Liver (tissue), 9 donors: ENCODE data around the gene ARRDC4. TPM values are rescaled to one million over a fixed set of nuclear protein-coding genes. Genes with fewer than 3 reads are reported as not detected.

Source experiments
- DNase-seq: peaks from one replicate; pipeline ENCODE4 v3.0.0-alpha.2; 2017; ENCODE audit warnings: low spot score
- H3K27ac ChIP-seq, 2 donors: one replicate each; pipeline ENCODE4 v1.7.0; 2013; ENCODE audit warnings: inconsistent platforms in 2 of 2, low read length in 2 of 2, control low read depth in 1 of 2, low read depth in 1 of 2, mild to moderate bottlenecking in 1 of 2
- H3K27me3 ChIP-seq, 4 donors: one replicate each; pipeline versions ENCODE4 v1.6.1 to v1.7.0; 2013; ENCODE audit warnings: low read length in 3 of 4, inconsistent platforms in 1 of 4, mild to moderate bottlenecking in 1 of 4, moderate library complexity in 1 of 4; ENCODE audit not compliant: control insufficient read depth in 4 of 4, insufficient read depth in 4 of 4
- H3K36me3 ChIP-seq, 4 donors: one replicate each; pipeline versions ENCODE4 v1.6.1 to v1.7.0; 2013; ENCODE audit warnings: low read length in 3 of 4, mild to moderate bottlenecking in 3 of 4, low read depth in 1 of 4, moderate library complexity in 1 of 4; ENCODE audit not compliant: control insufficient read depth in 4 of 4, insufficient read depth in 3 of 4
- H3K4me1 ChIP-seq, 4 donors: one replicate each; pipeline versions ENCODE4 v1.6.1 to v1.7.0; 2013; ENCODE audit warnings: low read length in 3 of 4, mild to moderate bottlenecking in 3 of 4, moderate library complexity in 1 of 4; ENCODE audit not compliant: control insufficient read depth in 4 of 4, insufficient read depth in 4 of 4
- H3K4me3 ChIP-seq, 3 donors: one replicate each; pipeline versions ENCODE4 v1.6.1 to v1.7.0; 2013; ENCODE audit warnings: low read length in 3 of 3, control low read depth in 1 of 3, low read depth in 1 of 3, mild to moderate bottlenecking in 1 of 3
- H3K9ac ChIP-seq, 2 donors: one replicate each; pipeline ENCODE4 v1.7.0; 2013; ENCODE audit warnings: low read length in 2 of 2, mild to moderate bottlenecking in 2 of 2, moderate library complexity in 2 of 2, control low read depth in 1 of 2, low read depth in 1 of 2
- H3K9me3 ChIP-seq, 4 donors: one replicate each; pipeline versions ENCODE4 v1.6.1 to v1.7.0; 2013; ENCODE audit warnings: low read length in 3 of 4; ENCODE audit not compliant: control insufficient read depth in 4 of 4
- FOXA1 ChIP-seq: IDR thresholded peaks from 2 replicates; pipeline ENCODE4 v1.6.1; 2016; ENCODE audit warnings: antibody characterized with exemption
- FOXA2 ChIP-seq: IDR thresholded peaks from 2 replicates; pipeline ENCODE4 v1.6.1; 2016; ENCODE audit warnings: antibody characterized with exemption
- GABPA ChIP-seq, 2 donors: IDR thresholded peaks in 1 of 2; conservative IDR thresholded peaks in 1 of 2; 2 replicates each; pipeline ENCODE4 v1.6.1; 2016; ENCODE audit warnings: antibody characterized with exemption in 2 of 2, mild to moderate bottlenecking in 1 of 2, moderate library complexity in 1 of 2
- HNF4G ChIP-seq: IDR thresholded peaks from 2 replicates; pipeline ENCODE4 v1.6.1; 2016; ENCODE audit warnings: antibody characterized with exemption
- MAX ChIP-seq: IDR thresholded peaks from 2 replicates; pipeline ENCODE4 v1.6.1; 2016; ENCODE audit warnings: antibody characterized with exemption
- REST ChIP-seq: IDR thresholded peaks from 2 replicates; pipeline ENCODE4 v1.6.1; 2016; ENCODE audit warnings: antibody characterized with exemption, mild to moderate bottlenecking
- RXRA ChIP-seq, 2 donors: IDR thresholded peaks; 2 replicates each; pipeline ENCODE4 v1.6.1; 2017 to 2018; ENCODE audit warnings: antibody characterized with exemption in 2 of 2, mild to moderate bottlenecking in 1 of 2
- SP1 ChIP-seq: IDR thresholded peaks from 2 replicates; pipeline ENCODE4 v1.6.1; 2018; ENCODE audit warnings: antibody characterized with exemption, mild to moderate bottlenecking
- TAF1 ChIP-seq: conservative IDR thresholded peaks from 2 replicates; pipeline ENCODE4 v1.6.1; 2016; ENCODE audit warnings: antibody characterized with exemption, mild to moderate bottlenecking
- WGBS: extraction: QIAGEN DNeasy Blood & Tissue Kit; methylation state at CpG from one replicate; pipeline ENCODE4 v1.1.7; 2013; 5-methylcytosine and 5-hydroxymethylcytosine counted together
- polyA plus RNA-seq, 2 donors: library from polyadenylated mRNA; stranded (reverse) in 1 of 2; unstranded in 1 of 2; fragments of 200-250 nt in 1 of 2; fragments of >200 nt in 1 of 2; fragmentation: Nextera tagmentation in 1 of 2; extraction: Ambion mirVana in 1 of 2; gene quantifications; one replicate each; pipeline versions ENCODE4 v1.2.1 to v1.2.3, GENCODE V29; 2013 to 2015
- total RNA-seq, 2 donors: library from RNA; depleted of rRNA; stranded (reverse); fragments of >200 nt; gene quantifications; one replicate each; pipeline ENCODE4 v1.2.3, GENCODE V29; 2014
- TF ChIP-seq, protein P1 (sequence below): IDR thresholded peaks from 2 replicates; pipeline ENCODE4 v1.6.1; 2016; ENCODE audit warnings: antibody characterized with exemption
- TF ChIP-seq, protein P2 (sequence below): IDR thresholded peaks from 2 replicates; pipeline ENCODE4 v1.6.1; 2016; ENCODE audit warnings: antibody characterized with exemption
- donor health status: healthy.
- donor health status: healthy.
- donor health status: healthy.
- donor health status: healthy.
- donor health status: healthy.

Gene ARRDC4
- total and polyA plus RNA-seq, 4 donors = 2.5 to 13.4 (median 3.9) TPM

- TF ChIP-seq FOXA1 = no peak
Observed at GRCh38 chr15:97915261-97915660, 45.2 kb upstream of the ARRDC4 start (continued).

GRCh38 chr15:97921296-97921865 is 39.1 kb upstream of the ARRDC4 start:
- H3K27ac ChIP-seq = no peak overlapping the region
- DNase-seq = no peak
- no peak overlapping the region for H3K4me3 ChIP-seq

GRCh38 chr15:97929456-97930229 is 30.9 kb upstream of the ARRDC4 start:
- Histone ChIP-seq H3K27me3 (no peaks in the 10 kb centered on the region), H3K27ac (no peak overlapping the region), H3K4me3 (no peak overlapping the region), H3K9me3 (no peaks in the 10 kb centered on the region), H3K4me1 (no peaks in the 10 kb centered on the region), H3K9ac (no peak overlapping the region), H3K36me3 (no peaks in the 10 kb centered on the region)
- TF ChIP-seq FOXA1 = no peak
- no peak for TF ChIP-seq MAX
- TF ChIP-seq, protein P1, sequence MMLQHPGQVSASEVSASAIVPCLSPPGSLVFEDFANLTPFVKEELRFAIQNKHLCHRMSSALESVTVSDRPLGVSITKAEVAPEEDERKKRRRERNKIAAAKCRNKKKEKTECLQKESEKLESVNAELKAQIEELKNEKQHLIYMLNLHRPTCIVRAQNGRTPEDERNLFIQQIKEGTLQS = no peak
- TF ChIP-seq RXRA (IDR thresholded peaks at IDR 0.05) = no peak
- no peak for TF ChIP-seq FOXA2
- no peak for TF ChIP-seq SP1
- TF ChIP-seq GABPA (IDR thresholded peaks at IDR 0.05 in 1 of 2, conservative IDR thresholded peaks at IDR 0.05 in 1 of 2) = no peak
- no peak for TF ChIP-seq TAF1
- WGBS = 77% methylated on average over 6 of the region's 6 CpGs
- no peak for DNase-seq

More at GRCh38 chr15:97921296-97921865, 39.1 kb upstream of the ARRDC4 start:
- no peaks in the 10 kb centered on the region for H3K27me3 ChIP-seq
- TF ChIP-seq SP1 (no peak), MAX (no peak), HNF4G (no peak), TAF1 (no peak), REST (no peak), FOXA2 (no peak)
- TF ChIP-seq, protein P2, sequence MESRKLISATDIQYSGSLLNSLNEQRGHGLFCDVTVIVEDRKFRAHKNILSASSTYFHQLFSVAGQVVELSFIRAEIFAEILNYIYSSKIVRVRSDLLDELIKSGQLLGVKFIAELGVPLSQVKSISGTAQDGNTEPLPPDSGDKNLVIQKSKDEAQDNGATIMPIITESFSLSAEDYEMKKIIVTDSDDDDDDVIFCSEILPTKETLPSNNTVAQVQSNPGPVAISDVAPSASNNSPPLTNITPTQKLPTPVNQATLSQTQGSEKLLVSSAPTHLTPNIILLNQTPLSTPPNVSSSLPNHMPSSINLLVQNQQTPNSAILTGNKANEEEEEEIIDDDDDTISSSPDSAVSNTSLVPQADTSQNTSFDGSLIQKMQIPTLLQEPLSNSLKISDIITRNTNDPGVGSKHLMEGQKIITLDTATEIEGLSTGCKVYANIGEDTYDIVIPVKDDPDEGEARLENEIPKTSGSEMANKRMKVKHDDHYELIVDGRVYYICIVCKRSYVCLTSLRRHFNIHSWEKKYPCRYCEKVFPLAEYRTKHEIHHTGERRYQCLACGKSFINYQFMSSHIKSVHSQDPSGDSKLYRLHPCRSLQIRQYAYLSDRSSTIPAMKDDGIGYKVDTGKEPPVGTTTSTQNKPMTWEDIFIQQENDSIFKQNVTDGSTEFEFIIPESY = no peak
- H3K4me1 ChIP-seq = no peaks in the 10 kb centered on the region
- H3K9ac ChIP-seq = no peak overlapping the region
- no peaks in the 10 kb centered on the region for H3K36me3 ChIP-seq
- peaks cover 0 to 9% (median 3%) of the 10 kb centered on the region in 4 donors for H3K9me3 ChIP-seq
- WGBS = 85% methylated on average over 4 of the region's 4 CpGs
